ENCODE results near the gene CEACAM18.
"Not testable (repeated sequence)": the region's sequence is repeated elsewhere in the genome, so short reads cannot be mapped to it uniquely, and the experiment has no call there.

The CEACAM18 gene

GRCh38 chr19:51497666-51498065 is 19.3 kb downstream of the CEACAM18 start:
- no peak for DNase-seq (ENCODE audit: low read depth, low spot score)
- in situ Hi-C loops (cut with HindIII; ENCODE audit: low sequenced_read_pairs), result no loop called here

GRCh38 chr19:51500931-51501330 is 22.6 kb downstream of the CEACAM18 start:
- DNase-seq (ENCODE audit: low read depth, low spot score); in situ Hi-C loops (cut with HindIII; ENCODE audit: low sequenced_read_pairs); H3K4me3 ChIP-seq (ENCODE audit: low read depth, low read length): not testable (repeated sequence)

More at GRCh38 chr19:51497666-51498065, 19.3 kb downstream of the CEACAM18 start:
- no peak for TF ChIP-seq CTCF (IDR thresholded peaks at IDR 0.05; ENCODE audit: low read depth, low read length)
- H3K4me3 ChIP-seq (ENCODE audit: low read depth, low read length), result no peak overlapping the region

GRCh38 chr19:51501594-51502263 is 23.4 kb downstream of the CEACAM18 start, which contains the start of gene SIGLEC12:
Gene SIGLEC12, minus strand, starts transcription at chr19:51501800. Its CDS starts 67 bp downstream, at chr19:51501733.
- TF ChIP-seq CTCF (IDR thresholded peaks at IDR 0.05; ENCODE audit: low read depth, low read length), result no peak

GRCh38 chr19:51503286-51503817 is 25.0 kb downstream of the CEACAM18 start:
- no peak overlapping the region for H3K4me3 ChIP-seq (ENCODE audit: low read depth, low read length)
- in situ Hi-C loops (cut with HindIII; ENCODE audit: low sequenced_read_pairs), result no loop called here
- no peak for DNase-seq (ENCODE audit: low read depth, low spot score)
- TF ChIP-seq CTCF (IDR thresholded peaks at IDR 0.05; ENCODE audit: low read depth, low read length), result no peak

More at GRCh38 chr19:51501594-51502263, 23.4 kb downstream of the CEACAM18 start, which contains the start of gene SIGLEC12:
- H3K4me3 ChIP-seq (ENCODE audit: low read depth, low read length), result no peak within 1 kb of the TSS
- in situ Hi-C loops (cut with HindIII; ENCODE audit: low sequenced_read_pairs), result no loop called here
- DNase-seq (ENCODE audit: low read depth, low spot score), result no peak

- no peak for TF ChIP-seq CTCF (IDR thresholded peaks at IDR 0.05; ENCODE audit: low read depth, low read length)
- no peak overlapping the region for H3K4me3 ChIP-seq (ENCODE audit: low read depth, low read length)
- DNase-seq (ENCODE audit: low read depth, low spot score), result no peak
- in situ Hi-C loops (cut with HindIII; ENCODE audit: low sequenced_read_pairs), result no loop called here
Observed at GRCh38 chr19:51503896-51504295, 25.6 kb downstream of the CEACAM18 start.

GRCh38 chr19:51505904-51506303 is 27.6 kb downstream of the CEACAM18 start:
- TF ChIP-seq CTCF (IDR thresholded peaks at IDR 0.05; ENCODE audit: low read depth, low read length), result no peak
- no peak for DNase-seq (ENCODE audit: low read depth, low spot score)
- no peak overlapping the region for H3K4me3 ChIP-seq (ENCODE audit: low read depth, low read length)
- in situ Hi-C loops (cut with HindIII; ENCODE audit: low sequenced_read_pairs), result no loop called here

GRCh38 chr19:51507192-51507591 is 28.9 kb downstream of the CEACAM18 start:
- TF ChIP-seq CTCF (IDR thresholded peaks at IDR 0.05; ENCODE audit: low read depth, low read length), result no peak
- in situ Hi-C loops (cut with HindIII; ENCODE audit: low sequenced_read_pairs), result no loop called here
- no peak for DNase-seq (ENCODE audit: low read depth, low spot score)
- H3K4me3 ChIP-seq (ENCODE audit: low read depth, low read length), result no peak overlapping the region
